KOPT-K1 (cell line): Measurements from ENCODE around the gene GREB1.

Experiments
- H3K27ac ChIP-seq: fragments of 200-600 bp; sonication (generic); 2 replicates; pipeline ENCODE4 v1.5.1; 2016; ENCODE audit warnings: antibody characterized with exemption, mild to moderate bottlenecking, low read depth, low read length; ENCODE audit not compliant: poor library complexity, severe bottlenecking
- H3K36me3 ChIP-seq: fragments of 200-600 bp; sonication (generic); 2 replicates; pipeline ENCODE4 v1.5.1; 2017; ENCODE audit warnings: antibody characterized with exemption, mild to moderate bottlenecking, low read length, moderate library complexity; ENCODE audit not compliant: insufficient read depth
- H3K9me3 ChIP-seq: fragments of 200-600 bp; sonication (generic); 2 replicates; pipeline ENCODE4 v1.5.1; 2017; ENCODE audit warnings: antibody characterized with exemption, low read length, mild to moderate bottlenecking; ENCODE audit not compliant: insufficient read depth, poor library complexity, severe bottlenecking

The GREB1 gene

GRCh38 chr2:11665028-11665427 lies 131.2 kb downstream of the GREB1 start:
- H3K27ac ChIP-seq = no peak overlapping the region
- H3K9me3 ChIP-seq = peaks cover 14% of the 10 kb centered on the region
- H3K36me3 ChIP-seq = no peaks in the 10 kb centered on the region

DNA sequence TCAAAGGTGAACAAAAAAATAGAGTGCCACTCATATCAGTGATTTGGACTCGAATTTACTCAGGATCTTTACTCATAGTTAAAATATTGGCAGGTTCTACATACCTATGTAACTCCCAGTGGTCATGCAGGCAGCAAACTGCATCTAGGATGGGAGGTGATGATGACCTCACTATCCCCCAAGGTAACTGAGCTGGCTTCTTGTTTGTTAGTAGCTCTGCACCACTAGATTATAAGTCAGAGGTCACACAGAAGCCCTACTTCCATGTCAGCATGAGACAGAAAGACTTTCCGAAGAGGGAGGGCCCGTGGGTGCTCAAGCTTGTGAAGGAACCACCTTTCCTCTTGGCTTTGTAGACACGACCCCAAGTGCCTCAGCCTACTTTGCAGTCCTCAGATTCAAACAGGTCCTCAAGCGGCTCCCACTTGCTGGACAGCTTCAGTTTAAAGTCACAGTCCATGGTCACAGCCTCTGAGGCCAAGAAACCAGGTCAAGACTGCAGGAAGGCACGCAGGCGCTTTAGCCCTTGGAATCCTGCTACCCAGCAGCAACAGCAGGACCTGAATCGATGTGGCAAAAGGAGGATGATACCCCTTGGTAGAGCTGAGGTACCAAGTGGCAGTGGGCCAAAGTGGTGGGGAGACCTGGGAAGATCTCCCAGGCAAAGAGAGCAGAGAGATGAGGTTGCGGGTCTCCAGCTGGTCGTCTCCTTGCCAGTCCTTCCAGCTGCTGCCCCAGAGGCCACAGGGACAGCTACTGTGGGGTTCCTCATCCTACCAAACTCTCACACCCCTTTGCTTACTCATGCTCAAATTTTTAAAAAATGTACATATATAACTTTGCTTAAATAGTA lies 131.9 kb downstream of the GREB1 start:
- H3K27ac ChIP-seq = no peak overlapping the region
- H3K36me3 ChIP-seq = no peaks in the 10 kb centered on the region
- H3K9me3 ChIP-seq = peaks cover 14% of the 10 kb centered on the region

- peaks cover 10% of the 10 kb centered on the region for H3K9me3 ChIP-seq
- H3K36me3 ChIP-seq = no peaks in the 10 kb centered on the region
- H3K27ac ChIP-seq = no peak overlapping the region
These were observed 133.3 kb downstream of the GREB1 start for GRCh38 chr2:11667194-11667593.

- H3K36me3 ChIP-seq = no peaks in the 10 kb centered on the region
- no peak overlapping the region for H3K27ac ChIP-seq
- peaks cover 4% of the 10 kb centered on the region for H3K9me3 ChIP-seq
These were observed 134.2 kb downstream of the GREB1 start for GRCh38 chr2:11667866-11668637.

- Histone ChIP-seq H3K36me3 (no peaks in the 10 kb centered on the region), H3K27ac (no peak within 1 kb of the TSS), H3K9me3 (no peaks in the 10 kb centered on the region)
These were observed 135.8 kb downstream of the GREB1 start, which contains the start of gene NTSR2 for GRCh38 chr2:11669454-11670291. TSS of gene NTSR2 (minus strand) at chr2:11670195. CDS start at chr2:11670129, 66 bp downstream.

DNA sequence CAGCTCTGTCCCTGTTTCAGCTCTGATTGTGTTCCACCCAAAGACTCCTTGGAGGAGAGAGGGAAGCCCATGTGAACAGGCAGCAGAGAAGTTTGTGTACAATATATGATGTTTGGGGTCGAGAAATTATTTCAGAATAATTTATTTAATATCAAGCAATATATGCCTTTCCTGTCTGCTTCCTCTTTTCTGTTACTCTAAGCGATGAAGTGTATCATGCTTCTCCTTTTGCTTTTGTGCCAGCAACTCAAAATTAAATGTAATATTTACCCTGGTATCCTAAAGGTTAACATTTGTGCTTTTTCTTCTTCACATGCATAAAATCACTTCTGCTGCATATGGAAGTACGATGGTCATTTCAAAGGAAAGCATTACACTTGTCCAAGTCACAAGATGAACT lies 138.6 kb downstream of the GREB1 start:
- H3K9me3 ChIP-seq = no peaks in the 10 kb centered on the region
- H3K27ac ChIP-seq = no peak overlapping the region
- no peaks in the 10 kb centered on the region for H3K36me3 ChIP-seq

- no peaks in the 10 kb centered on the region for H3K36me3 ChIP-seq
- H3K27ac ChIP-seq = no peak overlapping the region
- no peaks in the 10 kb centered on the region for H3K9me3 ChIP-seq
These were observed 141.1 kb downstream of the GREB1 start for GRCh38 chr2:11674983-11675382.

DNA sequence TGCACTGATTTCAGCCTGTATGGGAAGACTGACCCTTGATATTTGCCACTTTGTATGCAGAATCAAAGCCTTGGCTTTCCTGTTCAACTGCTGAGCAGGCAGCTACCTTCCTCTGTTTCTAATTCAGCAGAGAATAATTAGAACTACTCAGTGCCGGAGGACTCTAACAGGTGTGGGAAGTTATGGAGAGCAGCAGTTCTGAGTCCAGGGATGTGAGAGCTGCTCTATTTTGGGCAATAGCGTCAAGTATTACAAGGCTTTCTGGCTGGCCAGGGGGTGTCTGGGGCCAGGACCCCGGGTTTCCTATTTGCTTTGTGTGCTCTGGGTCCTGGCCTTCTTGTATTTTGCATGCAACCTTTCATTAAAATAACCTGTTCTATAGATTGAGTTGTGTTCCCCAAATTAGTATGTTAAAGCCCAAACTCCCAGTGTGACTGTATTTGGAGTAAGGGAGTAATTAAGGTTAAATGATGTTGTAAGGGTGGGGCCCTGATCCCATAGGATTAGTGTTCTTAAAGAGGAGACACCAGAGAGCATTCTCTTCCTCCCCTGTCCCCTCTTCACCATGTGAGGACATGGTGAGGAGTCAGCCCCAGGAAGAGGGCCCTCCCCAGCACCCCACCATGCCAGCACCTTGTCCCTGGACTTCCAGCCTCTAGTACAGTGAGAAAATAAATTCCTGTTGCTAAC lies 141.7 kb downstream of the GREB1 start:
- no peaks in the 10 kb centered on the region for H3K36me3 ChIP-seq
- H3K9me3 ChIP-seq = no peaks in the 10 kb centered on the region
- H3K27ac ChIP-seq = no peak overlapping the region

DNA sequence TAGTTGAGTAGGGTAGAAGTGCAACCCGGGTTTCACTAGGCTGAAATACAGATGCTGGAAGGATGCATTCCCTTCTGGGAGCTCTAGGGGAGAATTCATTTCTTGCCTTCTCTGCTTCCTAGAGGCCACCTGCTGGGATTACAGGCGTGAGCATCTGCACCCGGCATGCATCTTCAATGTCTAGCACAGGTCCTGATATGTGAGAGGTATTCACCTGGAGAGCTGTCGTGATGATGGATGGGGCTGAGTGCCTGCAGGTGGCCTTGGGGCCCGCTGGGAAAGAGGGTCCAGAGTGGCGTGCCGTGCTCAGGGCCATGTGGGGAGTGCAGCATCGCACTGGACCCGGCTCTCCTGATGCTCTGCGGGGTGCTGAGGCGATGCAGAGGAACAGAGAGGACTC lies 142.8 kb downstream of the GREB1 start:
- Histone ChIP-seq H3K27ac (no peak overlapping the region), H3K9me3 (no peaks in the 10 kb centered on the region), H3K36me3 (no peaks in the 10 kb centered on the region)

GRCh38 chr2:11677136-11678055 lies 143.6 kb downstream of the GREB1 start:
- no peaks in the 10 kb centered on the region for H3K36me3 ChIP-seq
- H3K9me3 ChIP-seq = no peaks in the 10 kb centered on the region
- H3K27ac ChIP-seq = no peak overlapping the region

DNA sequence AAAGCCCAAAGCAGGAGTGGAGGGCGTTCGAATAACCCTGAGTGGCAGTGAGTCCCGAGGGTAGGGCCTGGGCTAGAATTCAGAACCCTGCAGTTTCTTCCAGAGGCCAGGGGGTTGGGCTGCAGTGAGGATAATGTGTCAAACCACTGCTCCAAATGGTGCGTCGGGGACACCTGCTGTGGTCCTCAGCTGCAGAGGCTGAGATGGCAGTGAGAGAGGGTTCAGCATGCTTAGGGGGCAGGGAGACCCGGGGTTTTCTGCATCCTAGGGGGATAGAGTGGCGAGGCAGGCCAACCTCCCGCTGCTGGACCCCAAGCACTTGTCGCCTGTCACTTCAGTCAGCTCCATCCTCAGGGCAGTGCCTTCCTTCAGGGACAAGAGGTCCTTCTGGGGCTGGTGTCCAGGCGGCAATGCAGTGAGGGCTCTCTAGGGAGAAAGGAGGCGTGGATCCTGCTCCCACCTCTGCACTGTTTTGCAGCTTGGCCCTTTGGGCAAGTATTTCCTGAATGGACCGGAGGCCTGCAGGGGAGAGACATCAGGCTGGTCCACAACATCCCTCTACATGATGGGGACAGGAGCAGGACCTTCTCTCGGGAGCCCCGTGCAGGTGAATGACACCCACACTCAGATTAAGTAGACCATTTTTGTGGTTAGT lies 144.6 kb downstream of the GREB1 start:
- no peaks in the 10 kb centered on the region for H3K9me3 ChIP-seq
- no peaks in the 10 kb centered on the region for H3K36me3 ChIP-seq
- H3K27ac ChIP-seq = no peak overlapping the region

DNA sequence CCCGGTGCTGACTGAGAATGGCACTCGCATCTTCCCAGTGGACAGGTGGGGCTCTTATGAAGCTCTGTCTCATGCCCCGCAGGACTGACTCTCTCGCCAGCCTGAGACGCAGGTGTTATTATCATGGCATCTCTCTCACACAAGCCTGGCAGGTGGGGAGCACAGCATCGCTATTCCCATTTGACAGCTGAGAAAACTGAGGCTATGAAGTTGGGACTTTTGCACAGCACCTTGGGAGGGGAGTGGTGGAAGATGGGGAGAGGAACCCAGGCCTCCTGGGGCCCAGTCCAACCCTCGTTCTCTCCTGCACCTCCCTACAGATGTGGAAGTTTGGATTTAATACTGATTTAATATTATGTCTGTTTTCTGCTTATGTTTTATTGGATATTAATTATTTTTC lies 145.2 kb downstream of the GREB1 start:
- H3K9me3 ChIP-seq = no peaks in the 10 kb centered on the region
- H3K27ac ChIP-seq = no peak overlapping the region
- no peaks in the 10 kb centered on the region for H3K36me3 ChIP-seq

DNA sequence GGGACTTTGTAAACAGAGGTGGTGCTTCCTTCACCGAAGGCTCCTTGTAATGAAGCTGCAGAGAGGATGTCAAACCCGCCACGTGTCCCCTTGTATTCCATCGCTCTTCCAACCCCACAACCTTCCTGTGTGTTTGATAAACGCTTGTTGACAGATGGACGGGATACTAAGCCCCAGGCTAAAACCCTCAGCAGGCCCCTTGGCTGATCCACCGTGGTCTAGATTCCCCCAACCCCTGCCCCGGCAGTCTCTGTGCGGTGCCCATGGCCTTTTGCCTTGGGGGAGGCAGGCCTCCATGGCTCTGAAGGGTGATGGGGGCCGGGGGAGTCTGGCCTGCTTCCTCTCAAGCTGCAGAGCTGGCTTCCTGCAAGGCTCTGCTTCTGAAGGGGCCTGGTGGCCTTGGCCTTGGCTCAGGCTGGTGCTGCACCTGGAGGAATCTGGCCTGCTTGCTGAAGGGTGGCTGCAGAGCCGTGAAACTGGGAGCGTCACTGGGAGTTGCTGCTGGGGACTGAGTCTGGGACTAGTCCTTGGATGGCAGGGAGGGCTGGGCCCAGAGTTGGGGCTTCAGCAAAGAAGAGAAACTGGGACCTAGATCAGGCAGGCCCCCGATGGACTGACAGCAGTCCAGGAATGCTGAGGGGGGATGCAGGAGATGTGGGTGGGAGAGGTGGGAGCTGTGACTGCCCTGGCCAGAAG lies 145.8 kb downstream of the GREB1 start:
- H3K36me3 ChIP-seq = no peaks in the 10 kb centered on the region
- no peak overlapping the region for H3K27ac ChIP-seq
- H3K9me3 ChIP-seq = no peaks in the 10 kb centered on the region
